GM12865 (cell line): ENCODE results near the gene CCHCR1.

Experiments
- DNase-seq: peaks from one replicate; pipeline ENCODE4 v3.0.0; 2010; ENCODE audit warnings: low read depth
- H3K4me3 ChIP-seq: 2 replicates; pipeline ENCODE4 v1.5.1; 2011; ENCODE audit warnings: mild to moderate bottlenecking, low read depth, low read length, control low read depth
- TF ChIP-seq, protein P1 (sequence below): IDR thresholded peaks from 2 replicates; pipeline ENCODE4 v1.5.1; 2011; ENCODE audit warnings: low read length, control low read depth, low read depth, inconsistent platforms; ENCODE audit not compliant: insufficient read depth; ENCODE audit errors: missing control alignments

Gene CCHCR1

DNA sequence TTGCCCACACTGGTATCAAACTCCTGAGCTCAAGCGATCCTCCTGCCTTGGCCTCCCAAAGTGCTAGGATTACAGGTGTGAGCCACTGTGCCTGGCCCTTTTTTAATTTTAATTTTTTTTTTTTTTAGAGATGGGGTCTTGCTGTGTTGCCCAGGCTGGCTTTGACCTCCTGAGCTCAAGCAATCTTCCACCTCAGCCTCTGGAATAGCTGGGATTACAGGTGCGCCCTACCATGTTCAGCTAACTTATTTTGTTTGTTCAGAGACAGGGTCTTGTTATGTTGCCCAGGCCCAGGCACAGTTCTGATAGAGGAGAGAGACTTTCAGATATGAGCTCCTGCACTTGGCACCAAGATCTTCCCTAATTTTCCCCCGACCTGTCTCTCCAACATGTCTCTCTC is 26.9 kb downstream of the CCHCR1 start:
- no peak overlapping the region for H3K4me3 ChIP-seq
- DNase-seq: no peak
- TF ChIP-seq, protein P1, sequence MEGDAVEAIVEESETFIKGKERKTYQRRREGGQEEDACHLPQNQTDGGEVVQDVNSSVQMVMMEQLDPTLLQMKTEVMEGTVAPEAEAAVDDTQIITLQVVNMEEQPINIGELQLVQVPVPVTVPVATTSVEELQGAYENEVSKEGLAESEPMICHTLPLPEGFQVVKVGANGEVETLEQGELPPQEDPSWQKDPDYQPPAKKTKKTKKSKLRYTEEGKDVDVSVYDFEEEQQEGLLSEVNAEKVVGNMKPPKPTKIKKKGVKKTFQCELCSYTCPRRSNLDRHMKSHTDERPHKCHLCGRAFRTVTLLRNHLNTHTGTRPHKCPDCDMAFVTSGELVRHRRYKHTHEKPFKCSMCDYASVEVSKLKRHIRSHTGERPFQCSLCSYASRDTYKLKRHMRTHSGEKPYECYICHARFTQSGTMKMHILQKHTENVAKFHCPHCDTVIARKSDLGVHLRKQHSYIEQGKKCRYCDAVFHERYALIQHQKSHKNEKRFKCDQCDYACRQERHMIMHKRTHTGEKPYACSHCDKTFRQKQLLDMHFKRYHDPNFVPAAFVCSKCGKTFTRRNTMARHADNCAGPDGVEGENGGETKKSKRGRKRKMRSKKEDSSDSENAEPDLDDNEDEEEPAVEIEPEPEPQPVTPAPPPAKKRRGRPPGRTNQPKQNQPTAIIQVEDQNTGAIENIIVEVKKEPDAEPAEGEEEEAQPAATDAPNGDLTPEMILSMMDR: no peak

- DNase-seq: no peak
- no peak overlapping the region for H3K4me3 ChIP-seq
- TF ChIP-seq, protein P1: no peak
Observed at GRCh38 chr6:31129130-31129529, 28.5 kb downstream of the CCHCR1 start.

DNA sequence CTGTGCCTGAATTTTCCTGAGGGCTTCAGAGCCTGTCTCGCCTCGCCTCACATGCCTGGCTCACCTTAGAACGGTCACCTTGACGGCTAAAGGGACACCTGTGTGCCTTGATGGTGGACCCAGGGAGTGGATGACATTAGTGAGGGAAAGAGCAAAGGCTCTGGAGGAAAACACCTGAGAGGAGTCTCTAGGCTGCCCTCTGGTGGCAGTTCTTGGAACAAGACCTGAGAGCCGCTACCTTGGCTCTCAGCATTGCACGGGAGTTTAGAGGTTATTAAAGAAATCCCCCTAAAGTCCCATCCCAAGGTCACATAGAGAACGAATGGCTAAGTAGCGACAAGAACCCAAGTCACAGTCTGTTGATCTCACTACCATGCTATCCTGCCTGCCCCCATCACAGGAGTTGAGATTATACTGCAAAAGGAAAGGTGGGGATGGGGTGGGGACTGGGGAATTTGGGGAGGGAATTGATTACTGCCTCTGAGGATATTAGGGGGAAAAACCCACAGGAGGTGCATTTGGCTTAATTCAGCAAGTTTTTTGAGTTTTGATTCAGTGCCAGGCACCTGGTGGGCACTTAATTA is 29.4 kb downstream of the CCHCR1 start:
- no peak overlapping the region for H3K4me3 ChIP-seq
- peak; percentile 68 for DNase-seq
- TF ChIP-seq, protein P1: peak; percentile 89

DNA sequence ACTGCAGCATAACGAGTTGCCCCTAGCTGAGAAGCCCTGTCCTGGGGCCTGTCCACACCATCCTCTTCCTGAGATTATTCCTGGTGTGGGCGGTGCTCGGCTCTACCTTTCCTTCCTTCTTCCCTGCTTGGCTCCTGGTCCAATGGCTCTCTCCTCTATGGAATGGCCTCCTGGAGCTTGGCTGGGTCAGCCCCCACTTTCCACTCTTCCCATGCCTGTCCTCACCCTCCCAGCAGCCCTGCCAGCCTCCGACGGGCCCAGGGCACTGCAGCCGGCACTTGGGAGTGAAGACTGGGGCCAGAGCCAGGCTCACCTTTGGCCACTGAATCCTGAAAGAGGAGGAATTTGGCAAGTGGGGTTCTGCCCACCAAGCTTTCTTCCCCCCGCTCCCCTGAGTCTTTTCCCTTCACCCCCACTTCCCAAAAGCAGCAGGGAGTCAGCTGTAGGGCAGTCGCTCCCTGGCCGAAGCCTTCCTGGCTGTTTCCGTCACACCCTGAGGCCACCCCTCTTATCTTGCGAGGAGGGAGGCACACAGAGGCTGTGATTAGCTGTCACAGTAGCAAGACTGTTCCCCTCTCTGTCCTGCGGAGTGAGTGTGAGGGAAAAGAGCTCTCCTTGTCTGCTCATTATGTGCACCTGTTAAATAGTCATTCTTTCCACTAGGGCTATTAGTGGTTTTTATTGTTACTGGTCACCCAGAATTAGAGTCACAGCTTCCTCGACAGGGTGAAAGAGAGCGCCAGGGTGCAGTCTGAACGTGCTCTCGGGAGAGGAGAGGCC is 31.0 kb downstream of the CCHCR1 start:
- no peak overlapping the region for H3K4me3 ChIP-seq
- TF ChIP-seq, protein P1: no peak
- no peak for DNase-seq

DNA sequence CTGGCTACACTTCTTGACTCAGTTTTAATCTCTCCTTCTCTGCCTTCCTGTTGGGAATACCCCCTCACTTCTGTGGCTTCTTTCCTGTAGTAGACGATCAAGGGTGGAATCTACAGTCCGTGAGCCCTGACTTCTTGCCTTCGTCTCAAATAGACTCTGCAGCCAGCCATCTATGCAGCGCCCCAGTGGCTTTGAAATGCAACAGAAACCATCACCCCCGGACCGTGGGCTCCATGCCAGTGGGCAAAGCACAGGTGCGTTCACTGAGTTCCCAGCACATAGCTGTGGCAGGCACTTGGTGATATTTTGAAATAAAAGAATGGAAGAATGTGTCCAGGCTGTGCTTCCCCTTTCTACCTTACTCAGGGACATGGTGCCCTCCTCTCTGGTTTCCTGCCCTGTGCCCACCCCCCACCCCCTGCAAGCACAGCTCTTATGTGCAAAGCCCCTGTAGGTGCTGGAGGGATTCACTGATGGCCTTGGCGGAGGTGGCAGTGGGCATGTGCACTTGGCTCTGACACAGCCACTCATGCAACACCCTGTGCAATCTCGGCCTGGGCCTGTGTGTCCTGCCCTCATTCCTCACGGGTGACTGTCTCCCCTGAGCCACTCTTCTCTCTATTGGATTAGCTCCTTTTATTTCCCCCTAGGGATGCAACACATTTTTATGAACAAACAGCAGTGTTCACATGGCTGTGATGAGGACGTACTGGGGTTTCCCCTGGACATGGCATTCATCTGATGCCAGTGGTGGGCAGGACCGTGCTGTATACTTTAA is 31.8 kb downstream of the CCHCR1 start:
- no peak for DNase-seq
- H3K4me3 ChIP-seq: no peak overlapping the region
- TF ChIP-seq, protein P1: no peak

DNA sequence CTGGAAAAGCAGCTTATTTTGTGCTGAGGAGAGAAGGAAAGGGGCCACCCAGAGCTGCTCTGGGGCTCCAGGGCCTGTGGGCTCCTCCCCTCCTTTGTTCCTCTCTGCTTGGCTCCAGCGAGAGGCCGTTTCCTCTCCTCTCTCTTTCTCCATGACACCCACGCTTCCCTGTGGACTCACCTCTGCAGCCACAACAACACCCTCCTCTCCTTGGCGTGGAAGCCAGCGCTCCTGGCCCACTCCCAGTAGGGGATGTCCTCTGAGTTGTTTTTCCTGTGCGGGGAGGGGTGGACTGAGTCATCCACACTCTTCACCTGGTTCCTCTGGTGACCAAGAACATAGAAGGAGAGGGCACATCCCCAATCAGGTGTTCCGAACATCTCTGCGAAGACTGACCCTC is 32.4 kb downstream of the CCHCR1 start:
- TF ChIP-seq, protein P1: no peak
- H3K4me3 ChIP-seq: no peak overlapping the region
- DNase-seq: no peak
